Ascending aorta (tissue), 2 donors: Measurements from ENCODE around the gene STOX1. TPM values are rescaled to one million over a fixed set of nuclear protein-coding genes. Genes with fewer than 3 reads are reported as not detected.
"Not testable (repeated sequence)": the region's sequence is repeated elsewhere in the genome, so short reads cannot be mapped to it uniquely, and the experiment has no call there.

Experiments used
- DNase-seq, 2 donors: peaks; one replicate each; pipeline ENCODE4 v3.0.0-alpha.2; 2019; ENCODE audit warnings: low spot score in 2 of 2
- H3K27ac ChIP-seq, 2 donors: fragments of 200-600 bp; sonication (generic); one replicate each; pipeline ENCODE4 v1.5.1; 2016 to 2017; ENCODE audit warnings: mild to moderate bottlenecking in 1 of 2
- H3K27me3 ChIP-seq: fragments of 200-600 bp; sonication (generic); one replicate; pipeline ENCODE4 v1.5.1; 2017
- H3K36me3 ChIP-seq, 2 donors: fragments of 200-600 bp; sonication (generic); one replicate each; pipeline ENCODE4 v1.5.1; 2016
- H3K4me1 ChIP-seq, 2 donors: fragments of 200-600 bp; sonication (generic); one replicate each; pipeline ENCODE4 v1.5.1; 2016 to 2017; ENCODE audit warnings: mild to moderate bottlenecking in 1 of 2
- H3K4me3 ChIP-seq, 2 donors: fragments of 200-600 bp; sonication (generic); one replicate each; pipeline ENCODE4 v1.5.1; 2016 to 2017; ENCODE audit warnings: mild to moderate bottlenecking in 1 of 2
- H3K9me3 ChIP-seq, 2 donors: fragments of 200-600 bp; sonication (generic); one replicate each; pipeline ENCODE4 v1.5.1; 2016
- intact Hi-C: fragments of 100-400 bp; cut with DNase I; formaldehyde crosslinking; loops from one replicate; pipeline ENCODE4 v1.15.1; 2023
- total RNA-seq: library from RNA; depleted of rRNA; stranded (reverse); fragments of >200 nt; gene quantifications from one replicate; pipeline ENCODE4 v1.1.0, GENCODE V29; 2016
- TF ChIP-seq, protein P1 (sequence below), 3 experiments: fragments of 200-600 bp in 2 of 3; fragments of 450-650 bp in 1 of 3; sonication (generic) in 2 of 3; IDR thresholded peaks; one replicate each; pipeline ENCODE4 v1.5.1; 2016 to 2019; ENCODE audit warnings: antibody characterized with exemption in 3 of 3, mild to moderate bottlenecking in 1 of 3, moderate library complexity in 1 of 3

Gene STOX1
- total RNA-seq, 1 donor from 2014 or later = 0.11 TPM

DNA sequence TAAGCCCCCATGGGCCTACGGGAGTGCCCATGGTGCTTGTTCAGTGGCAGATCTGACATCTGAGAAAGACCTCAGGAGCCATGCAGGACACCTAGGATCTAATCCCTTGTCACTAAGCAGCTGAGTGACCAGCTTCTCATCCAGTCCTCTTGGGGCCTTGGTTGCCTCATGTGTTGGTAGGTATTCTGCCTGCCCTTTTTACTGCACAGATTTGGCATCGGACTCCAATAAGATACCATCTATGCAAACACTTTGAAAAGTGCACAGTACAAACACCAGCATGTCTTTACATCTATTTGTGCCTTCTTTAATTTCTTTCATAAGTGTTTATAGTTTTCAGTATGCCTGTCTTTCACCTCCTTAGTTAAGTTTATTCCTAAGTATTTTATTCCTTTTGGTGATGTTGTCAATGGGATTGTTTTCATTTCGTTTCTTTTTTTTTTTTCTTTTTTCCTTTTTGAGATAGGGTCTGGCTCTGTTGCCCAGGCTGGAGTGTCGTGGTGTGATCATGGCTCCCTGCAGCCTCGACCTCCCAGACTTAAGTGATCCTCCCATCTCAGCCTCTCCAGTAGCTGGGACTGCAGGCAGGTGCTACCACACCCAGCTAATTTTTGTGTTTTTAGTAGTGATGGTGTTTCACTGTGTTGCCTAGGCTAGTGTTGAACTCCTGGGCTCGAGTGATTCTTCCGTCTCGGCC, 10.4 kb downstream of the STOX1 start:
- DNase-seq = no peak
- TF ChIP-seq, protein P1, sequence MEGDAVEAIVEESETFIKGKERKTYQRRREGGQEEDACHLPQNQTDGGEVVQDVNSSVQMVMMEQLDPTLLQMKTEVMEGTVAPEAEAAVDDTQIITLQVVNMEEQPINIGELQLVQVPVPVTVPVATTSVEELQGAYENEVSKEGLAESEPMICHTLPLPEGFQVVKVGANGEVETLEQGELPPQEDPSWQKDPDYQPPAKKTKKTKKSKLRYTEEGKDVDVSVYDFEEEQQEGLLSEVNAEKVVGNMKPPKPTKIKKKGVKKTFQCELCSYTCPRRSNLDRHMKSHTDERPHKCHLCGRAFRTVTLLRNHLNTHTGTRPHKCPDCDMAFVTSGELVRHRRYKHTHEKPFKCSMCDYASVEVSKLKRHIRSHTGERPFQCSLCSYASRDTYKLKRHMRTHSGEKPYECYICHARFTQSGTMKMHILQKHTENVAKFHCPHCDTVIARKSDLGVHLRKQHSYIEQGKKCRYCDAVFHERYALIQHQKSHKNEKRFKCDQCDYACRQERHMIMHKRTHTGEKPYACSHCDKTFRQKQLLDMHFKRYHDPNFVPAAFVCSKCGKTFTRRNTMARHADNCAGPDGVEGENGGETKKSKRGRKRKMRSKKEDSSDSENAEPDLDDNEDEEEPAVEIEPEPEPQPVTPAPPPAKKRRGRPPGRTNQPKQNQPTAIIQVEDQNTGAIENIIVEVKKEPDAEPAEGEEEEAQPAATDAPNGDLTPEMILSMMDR (IDR thresholded peaks at IDR 0.05) = no peak
- Histone ChIP-seq H3K4me3 (no peak overlapping the region), H3K27ac (no peak overlapping the region), H3K27me3 (no peaks in the 10 kb centered on the region), H3K9me3 (no peaks in the 10 kb centered on the region), H3K36me3 (no peaks in the 10 kb centered on the region), H3K4me1 (no peaks in the 10 kb centered on the region)
- intact Hi-C loops = no loop called here

DNA sequence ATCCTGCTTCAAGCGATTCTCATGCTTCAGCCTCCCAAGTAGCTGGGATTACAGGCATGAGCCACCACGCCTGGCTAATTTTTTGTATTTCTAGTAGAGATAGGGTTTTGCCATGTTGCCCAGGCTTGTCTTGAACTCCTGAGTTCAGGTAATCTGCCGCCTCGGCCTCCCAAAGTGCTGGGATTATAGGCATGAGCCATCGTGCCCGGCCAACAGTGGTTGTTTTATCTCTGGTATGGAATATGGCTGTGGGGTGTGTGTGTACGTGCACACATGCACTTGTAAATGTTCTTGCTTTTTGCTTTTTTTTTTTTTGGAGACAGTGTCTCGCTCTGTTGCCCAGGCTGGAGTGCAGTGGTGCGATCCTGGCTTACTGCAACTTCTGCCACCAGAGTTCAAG, 13.3 kb downstream of the STOX1 start:
- H3K4me3 ChIP-seq, intact Hi-C loops, H3K4me1 ChIP-seq, DNase-seq, H3K27me3 ChIP-seq, H3K9me3 ChIP-seq, H3K36me3 ChIP-seq, H3K27ac ChIP-seq: not testable (repeated sequence)

DNA sequence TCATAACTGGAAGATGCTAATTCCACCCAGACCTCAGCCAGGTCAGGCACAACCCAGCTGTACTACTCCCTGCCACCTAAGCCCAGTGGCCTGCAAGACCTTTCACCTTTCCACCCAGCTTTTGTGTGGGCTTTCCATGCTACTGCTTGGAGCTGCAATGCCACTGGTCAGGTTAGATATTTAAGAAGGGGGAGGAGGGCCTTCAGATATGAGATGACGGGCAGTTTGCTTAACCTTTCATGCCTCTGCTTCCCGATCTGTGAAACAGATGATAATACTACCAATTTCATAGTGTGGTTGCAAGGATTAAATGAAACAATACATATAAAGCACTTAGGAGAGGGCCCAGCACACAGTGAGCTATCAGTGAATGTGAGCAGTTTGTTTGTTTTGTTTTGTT, 20.9 kb downstream of the STOX1 start:
- TF ChIP-seq, protein P1 (IDR thresholded peaks at IDR 0.05) = no peak
- Histone ChIP-seq H3K27ac (no peak overlapping the region), H3K9me3 (no peaks in the 10 kb centered on the region), H3K36me3 (no peaks in the 10 kb centered on the region), H3K4me3 (no peak overlapping the region), H3K4me1 (no peaks in the 10 kb centered on the region), H3K27me3 (no peaks in the 10 kb centered on the region)
- intact Hi-C loops = no loop called here
- DNase-seq = no peak

DNA sequence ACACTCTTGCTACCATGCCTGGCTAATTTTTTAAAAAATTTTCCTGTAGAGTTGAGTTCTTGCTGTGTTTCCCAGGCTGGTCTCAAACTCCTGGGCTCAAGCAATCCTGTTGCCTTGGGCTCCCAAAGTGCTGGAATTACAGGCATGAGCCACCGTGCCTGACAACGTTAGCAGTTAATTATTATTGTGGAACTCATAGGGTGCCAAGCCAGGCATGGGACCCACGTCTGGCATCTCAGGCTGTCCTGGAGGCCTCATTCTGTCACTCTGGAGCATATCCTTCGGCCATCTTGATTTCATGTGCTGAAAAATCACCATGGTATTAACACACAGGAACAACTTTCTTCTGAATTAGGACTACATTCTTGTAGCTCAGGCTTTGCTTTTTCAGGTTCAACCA, 21.5 kb downstream of the STOX1 start:
- no peaks in the 10 kb centered on the region for H3K27me3 ChIP-seq
- no peaks in the 10 kb centered on the region for H3K9me3 ChIP-seq
- intact Hi-C loops = no loop called here
- TF ChIP-seq, protein P1 (IDR thresholded peaks at IDR 0.05) = no peak
- H3K4me3 ChIP-seq = no peak overlapping the region
- DNase-seq = no peak
- H3K36me3 ChIP-seq = no peaks in the 10 kb centered on the region
- H3K4me1 ChIP-seq = no peaks in the 10 kb centered on the region
- no peak overlapping the region for H3K27ac ChIP-seq

DNA sequence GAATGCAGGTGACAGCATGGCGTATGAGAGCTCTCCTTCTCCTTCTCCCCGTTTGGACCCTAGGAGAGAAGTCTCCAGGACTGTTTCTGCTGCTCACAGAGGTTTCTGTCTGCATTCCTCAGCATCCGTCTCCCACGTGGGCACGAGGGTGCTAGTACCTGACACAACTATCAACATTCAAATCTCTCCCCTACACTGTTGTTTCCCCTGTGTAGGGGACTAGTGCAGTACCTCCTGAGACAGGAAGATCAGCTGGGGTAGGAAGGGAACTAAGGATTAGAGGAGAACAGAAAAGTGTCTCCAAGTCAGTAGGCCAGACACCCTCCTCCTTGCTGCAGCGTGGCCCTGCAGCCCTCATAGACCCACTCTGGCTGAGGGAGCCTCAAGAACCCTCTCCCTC, 29.0 kb downstream of the STOX1 start:
- intact Hi-C loops = no loop called here
- DNase-seq = no peak
- TF ChIP-seq, protein P1 (IDR thresholded peaks at IDR 0.05) = no peak
- Histone ChIP-seq H3K27me3 (no peaks in the 10 kb centered on the region), H3K4me3 (no peak overlapping the region), H3K36me3 (no peaks in the 10 kb centered on the region), H3K4me1 (no peaks in the 10 kb centered on the region), H3K9me3 (peaks cover 0 to 7% of the 10 kb centered on the region in 2 donors), H3K27ac (no peak overlapping the region)

DNA sequence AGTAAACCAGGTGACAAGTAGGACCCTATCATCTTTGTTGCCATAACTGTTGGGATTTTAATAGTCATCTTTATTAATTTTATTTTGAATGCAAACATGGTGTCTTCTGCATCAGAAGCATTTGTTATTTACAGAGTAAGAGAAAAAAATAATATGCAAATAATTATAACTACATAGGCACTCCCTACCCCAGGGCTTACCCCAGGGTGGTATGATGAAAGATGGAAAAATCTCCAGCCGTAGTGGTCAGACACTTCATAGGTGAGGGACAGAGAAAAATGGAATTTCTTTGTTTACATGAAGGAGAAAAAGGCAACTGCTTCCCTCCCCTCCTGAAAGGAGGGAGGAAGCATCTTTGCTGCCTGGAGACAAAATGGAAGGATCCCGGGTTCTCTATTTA, 29.7 kb downstream of the STOX1 start:
- DNase-seq = no peak
- peaks cover 0 to 13% of the 10 kb centered on the region in 2 donors for H3K9me3 ChIP-seq
- TF ChIP-seq, protein P1 (IDR thresholded peaks at IDR 0.05) = no peak
- no peak overlapping the region for H3K27ac ChIP-seq
- intact Hi-C loops = no loop called here
- no peaks in the 10 kb centered on the region for H3K36me3 ChIP-seq
- H3K4me1 ChIP-seq = no peaks in the 10 kb centered on the region
- no peak overlapping the region for H3K4me3 ChIP-seq
- no peaks in the 10 kb centered on the region for H3K27me3 ChIP-seq
